ENCODE data around the gene ANKS6. TPM values are rescaled to one million over a fixed set of nuclear protein-coding genes. Genes with fewer than 3 reads are reported as not detected.

The ANKS6 gene
- total RNA-seq, 2 donors from 2014 or later, result 3.3 to 8.7 TPM

- H3K4me1 ChIP-seq, result no peaks in the 10 kb centered on the region
- H3K27me3 ChIP-seq, result no peaks in the 10 kb centered on the region
- H3K4me3 ChIP-seq, result no peak overlapping the region
- no peaks in the 10 kb centered on the region for H3K36me3 ChIP-seq
- H3K27ac ChIP-seq, result no peak overlapping the region
- no peak for TF ChIP-seq CTCF (IDR thresholded peaks at IDR 0.05)
- DNase-seq (ENCODE audit: low spot score), result peak; percentile 49
- no peaks in the 10 kb centered on the region for H3K9me3 ChIP-seq
Measured at GRCh38 chr9:98692392-98692791, 104.0 kb downstream of the ANKS6 start.

- peak; percentile 36 for DNase-seq (ENCODE audit: low spot score)
- no peak overlapping the region for H3K4me3 ChIP-seq
- TF ChIP-seq CTCF (IDR thresholded peaks at IDR 0.05), result no peak
- H3K36me3 ChIP-seq, result no peaks in the 10 kb centered on the region
- H3K4me1 ChIP-seq, result no peaks in the 10 kb centered on the region
- H3K27me3 ChIP-seq, result no peaks in the 10 kb centered on the region
- no peak overlapping the region for H3K27ac ChIP-seq
- H3K9me3 ChIP-seq, result no peaks in the 10 kb centered on the region
Measured at GRCh38 chr9:98691890-98692289, 104.5 kb downstream of the ANKS6 start.

GRCh38 chr9:98690686-98691085, 105.7 kb downstream of the ANKS6 start:
- TF ChIP-seq CTCF (IDR thresholded peaks at IDR 0.05), result no peak

GRCh38 chr9:98688710-98689495, 107.5 kb downstream of the ANKS6 start:
- TF ChIP-seq CTCF (IDR thresholded peaks at IDR 0.05), result no peak
- H3K4me1 ChIP-seq, result no peaks in the 10 kb centered on the region
- no peaks in the 10 kb centered on the region for H3K27me3 ChIP-seq
- H3K4me3 ChIP-seq, result no peak overlapping the region
- peak; percentile 18 for DNase-seq (ENCODE audit: low spot score)
- no peak overlapping the region for H3K27ac ChIP-seq
- H3K36me3 ChIP-seq, result no peaks in the 10 kb centered on the region
- no peaks in the 10 kb centered on the region for H3K9me3 ChIP-seq

More at GRCh38 chr9:98690686-98691085, 105.7 kb downstream of the ANKS6 start:
- Histone ChIP-seq H3K36me3 (no peaks in the 10 kb centered on the region), H3K4me1 (no peaks in the 10 kb centered on the region), H3K27ac (no peak overlapping the region), H3K27me3 (no peaks in the 10 kb centered on the region), H3K9me3 (no peaks in the 10 kb centered on the region), H3K4me3 (no peak overlapping the region)
- peak; percentile 40 for DNase-seq (ENCODE audit: low spot score)

GRCh38 chr9:98687911-98688310, 108.4 kb downstream of the ANKS6 start:
- Histone ChIP-seq H3K36me3 (no peaks in the 10 kb centered on the region), H3K4me3 (no peak overlapping the region), H3K4me1 (no peaks in the 10 kb centered on the region), H3K27ac (no peak overlapping the region), H3K27me3 (no peaks in the 10 kb centered on the region), H3K9me3 (no peaks in the 10 kb centered on the region)
- TF ChIP-seq CTCF (IDR thresholded peaks at IDR 0.05), result no peak
- no peak for DNase-seq (ENCODE audit: low spot score)

Data from right atrium auricular region (tissue), 2 donors.